Mucosa of descending colon (tissue), 3 donors: ENCODE data around the gene DGCR2. TPM values are rescaled to one million over a fixed set of nuclear protein-coding genes. Genes with fewer than 3 reads are reported as not detected.

Experiments used
- ATAC-seq: fragments of 200-7000 bp; cut with Tn5 transposase; one replicate; pipeline ENCODE4 v1.9.1; 2020; ENCODE audit warnings: mild to moderate bottlenecking, moderate library complexity
- DNase-seq, 3 donors: peaks; one replicate each; pipeline ENCODE4 v3.0.0-alpha.2; 2020
- H3K36me3 ChIP-seq: fragments of 200-600 bp; one replicate; pipeline ENCODE4 v1.8.0; 2021; ENCODE audit warnings: low read depth, mild to moderate bottlenecking
- H3K4me1 ChIP-seq: fragments of 200-600 bp; one replicate; pipeline ENCODE4 v1.8.0; 2021; ENCODE audit warnings: low read depth, mild to moderate bottlenecking
- H3K4me3 ChIP-seq: fragments of 200-600 bp; one replicate; pipeline ENCODE4 v1.8.0; 2021; ENCODE audit warnings: mild to moderate bottlenecking
- H3K9me3 ChIP-seq: fragments of 200-600 bp; one replicate; pipeline ENCODE4 v1.8.0; 2021; ENCODE audit warnings: mild to moderate bottlenecking
- CTCF ChIP-seq: fragments of 200-600 bp; IDR thresholded peaks from one replicate; pipeline ENCODE4 v1.8.0; 2022; ENCODE audit warnings: antibody characterized with exemption, mild to moderate bottlenecking
- intact Hi-C, 2 donors: fragments of 100-400 bp; cut with DNase I in 1 of 2; cut with micrococcal nuclease in 1 of 2; formaldehyde crosslinking; loops; one replicate each; pipeline versions ENCODE4 v1.11.0 to v1.11.1; 2022; cut with DNase I, micrococcal nuclease
- total RNA-seq, 3 donors: library from RNA; stranded (reverse); fragmentation: NEBNext Ultra II Directional in 2 of 3; extraction: Animal tissue kit (Norgen Biotek cat#: 25700) in 2 of 3; gene quantifications; one replicate each; pipeline versions ENCODE4 v1.2.1 to v1.2.4, GENCODE V29; 2021 to 2023
- donor health status: DM: no; HTN: no; CAD: no; lungs with moderate emphysema.
- donor health status: DM: no; HTN: no; CAD: no.
- donor health status: DM: no; HTN: yes; CAD: no.

The DGCR2 gene
- total RNA-seq, 3 donors from 2014 or later, result 68.4 to 100 (median 79.8) TPM

GRCh38 chr22:19111584-19111983 lies 10.6 kb downstream of the DGCR2 start:
- H3K36me3 ChIP-seq, result no peaks in the 10 kb centered on the region
- H3K4me1 ChIP-seq, result peaks cover 26% of the 10 kb centered on the region
- no peak for ATAC-seq
- no peak overlapping the region for H3K4me3 ChIP-seq
- intact Hi-C loops, result no loop called here
- no peak for DNase-seq
- TF ChIP-seq CTCF, result no peak
- no peaks in the 10 kb centered on the region for H3K9me3 ChIP-seq

GRCh38 chr22:19111140-19111539 lies 11.1 kb downstream of the DGCR2 start:
- Histone ChIP-seq H3K4me3 (no peak overlapping the region), H3K36me3 (no peaks in the 10 kb centered on the region), H3K9me3 (no peaks in the 10 kb centered on the region), H3K4me1 (peaks cover 23% of the 10 kb centered on the region)
- DNase-seq (no peak), ATAC-seq (no peak)
- TF ChIP-seq CTCF, result no peak
- intact Hi-C loops, result no loop called here

GRCh38 chr22:19110646-19111045 lies 11.6 kb downstream of the DGCR2 start:
- ATAC-seq, result no peak

GRCh38 chr22:19110064-19110458 lies 12.2 kb downstream of the DGCR2 start:
- no peak for ATAC-seq
- Histone ChIP-seq H3K9me3 (no peaks in the 10 kb centered on the region), H3K4me1 (peaks cover 23% of the 10 kb centered on the region), H3K36me3 (no peaks in the 10 kb centered on the region), H3K4me3 (no peak overlapping the region)
- TF ChIP-seq CTCF, result no peak
- intact Hi-C loops, result no loop called here
- no peak for DNase-seq

More at GRCh38 chr22:19110646-19111045, 11.6 kb downstream of the DGCR2 start:
- Histone ChIP-seq H3K4me3 (no peak overlapping the region), H3K36me3 (no peaks in the 10 kb centered on the region), H3K9me3 (no peaks in the 10 kb centered on the region), H3K4me1 (peaks cover 23% of the 10 kb centered on the region)
- intact Hi-C loops, result no loop called here
- DNase-seq, result no peak
- TF ChIP-seq CTCF, result no peak

- peaks cover 23% of the 10 kb centered on the region for H3K4me1 ChIP-seq
- no peak overlapping the region for H3K4me3 ChIP-seq
- DNase-seq, result peak in 1 of 3 donors; percentile 44
- intact Hi-C loops, result no loop called here
- no peak for TF ChIP-seq CTCF
- ATAC-seq, result peak; percentile 92
- no peaks in the 10 kb centered on the region for H3K36me3 ChIP-seq
- H3K9me3 ChIP-seq, result no peaks in the 10 kb centered on the region
Observed at GRCh38 chr22:19109198-19110063, 12.8 kb downstream of the DGCR2 start.
